ENCODE results near the gene DRD3. TPM values are rescaled to one million over a fixed set of nuclear protein-coding genes. Genes with fewer than 3 reads are reported as not detected.

Gene DRD3
- total and polyA plus RNA-seq, 4 donors = not detected

DNA sequence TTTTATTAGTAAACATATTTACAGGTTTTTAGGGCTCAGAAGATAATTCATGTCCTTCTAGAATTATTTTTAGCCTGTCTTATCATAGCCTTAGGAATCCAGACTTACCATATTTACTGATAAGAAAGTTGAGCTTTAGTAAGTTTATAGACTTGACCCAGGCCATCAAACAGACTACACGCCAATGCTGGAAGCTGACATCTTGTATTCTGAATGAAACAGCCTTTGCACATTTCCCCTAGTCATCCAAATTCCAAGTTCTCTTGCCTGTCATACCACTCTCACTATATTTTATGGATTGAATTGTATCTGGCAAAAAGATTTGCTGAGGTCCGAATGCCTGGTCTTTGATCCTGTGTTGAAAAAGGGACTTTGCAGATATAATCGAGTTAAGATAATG is 58.6 kb downstream of the DRD3 start:
- Histone ChIP-seq H3K4me1 (ENCODE audit: control insufficient read depth in 1 of 2, insufficient read depth in 2 of 2, low read length in 2 of 2) (no peaks in the 10 kb centered on the region), H3K9me3 (ENCODE audit: control insufficient read depth, low read length) (no peaks in the 10 kb centered on the region), H3K27me3 (ENCODE audit: control insufficient read depth in 1 of 2, insufficient read depth in 2 of 2, low read length in 1 of 2) (no peaks in the 10 kb centered on the region), H3K4me3 (ENCODE audit: low read length in 2 of 2) (no peak overlapping the region), H3K27ac (ENCODE audit: low read depth in 1 of 2, low read length in 2 of 2) (no peak overlapping the region), H3K36me3 (ENCODE audit: control insufficient read depth in 1 of 2, insufficient read depth in 2 of 2, low read length in 1 of 2) (no peaks in the 10 kb centered on the region)
- intact Hi-C loops (cut with DNase I) = no loop called here
- 28 to 43% methylated on average over 3 of the region's 3 CpGs for WGBS, 2 donors
- DNase-seq (no peak), ATAC-seq (ENCODE audit: low FRiP score) (no peak)

DNA sequence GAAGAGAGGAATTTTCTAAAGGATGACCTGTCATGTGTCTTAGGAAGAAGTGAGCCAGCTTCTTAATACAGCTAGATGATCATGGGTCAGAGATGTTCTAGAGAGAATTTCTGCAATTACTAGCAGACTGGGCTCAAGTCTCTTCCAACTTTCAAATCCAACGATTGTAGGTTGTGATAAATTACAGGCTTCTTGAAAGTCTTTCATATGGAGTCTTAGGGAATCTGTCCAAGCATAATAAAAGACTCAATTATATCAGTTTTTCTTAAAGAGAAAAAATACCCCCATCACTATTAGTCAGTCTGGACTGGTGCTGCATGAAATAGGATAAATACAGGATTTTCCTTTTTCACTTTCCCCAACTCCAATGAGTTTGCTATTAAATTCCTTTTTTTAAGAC is 59.1 kb downstream of the DRD3 start:
- H3K4me3 ChIP-seq (ENCODE audit: low read length in 2 of 2) = no peak overlapping the region
- H3K9me3 ChIP-seq (ENCODE audit: control insufficient read depth, low read length) = no peaks in the 10 kb centered on the region
- no peak for DNase-seq
- no peaks in the 10 kb centered on the region for H3K36me3 ChIP-seq (ENCODE audit: control insufficient read depth in 1 of 2, insufficient read depth in 2 of 2, low read length in 1 of 2)
- H3K4me1 ChIP-seq (ENCODE audit: control insufficient read depth in 1 of 2, insufficient read depth in 2 of 2, low read length in 2 of 2) = no peaks in the 10 kb centered on the region
- H3K27ac ChIP-seq (ENCODE audit: low read depth in 1 of 2, low read length in 2 of 2) = no peak overlapping the region
- intact Hi-C loops (cut with DNase I) = no loop called here
- H3K27me3 ChIP-seq (ENCODE audit: control insufficient read depth in 1 of 2, insufficient read depth in 2 of 2, low read length in 1 of 2) = no peaks in the 10 kb centered on the region
- WGBS, 2 donors = 4 to 6% methylated on average over 1 of the region's 1 CpG
- no peak for ATAC-seq (ENCODE audit: low FRiP score)

DNA sequence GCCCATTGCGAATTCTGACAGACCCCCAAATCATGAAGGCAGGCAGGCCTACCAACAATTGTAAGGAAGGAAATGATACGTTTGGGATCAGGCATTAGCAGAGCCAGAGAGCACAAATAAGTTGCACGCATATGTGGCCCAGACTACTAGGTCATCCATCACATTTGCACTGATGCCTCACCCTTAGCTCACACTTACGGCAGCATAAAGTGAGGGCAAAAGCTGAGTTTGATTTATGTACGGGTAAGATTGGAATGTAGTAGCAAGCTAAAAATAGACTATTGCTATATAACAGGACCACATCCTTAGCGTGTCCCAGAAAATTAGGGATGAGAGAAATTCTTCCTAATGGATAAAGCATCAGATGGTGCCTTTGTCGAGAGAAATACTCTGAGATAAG is 63.7 kb downstream of the DRD3 start:
- ATAC-seq (ENCODE audit: low FRiP score) = no peak
- 63 to 66% methylated on average over 7 of the region's 7 CpGs for WGBS, 2 donors

DNA sequence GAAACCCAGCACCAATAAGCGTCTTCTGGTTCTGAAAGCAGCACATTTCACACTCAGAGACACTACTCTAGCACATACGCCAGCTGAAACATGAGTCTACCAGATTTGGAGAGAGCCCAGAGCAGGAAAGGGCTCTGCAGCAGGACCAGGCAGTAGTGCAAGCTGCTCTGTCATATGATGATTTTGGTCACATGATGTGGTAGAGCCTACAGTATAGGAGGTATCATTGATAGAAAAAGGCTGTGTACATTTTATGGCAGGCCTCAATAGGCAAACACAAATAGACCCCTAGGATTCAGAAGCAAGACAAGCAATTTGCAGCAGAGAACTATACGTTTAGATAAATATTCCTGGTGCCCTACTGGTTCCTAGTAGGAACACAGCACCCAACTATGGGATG is 64.1 kb downstream of the DRD3 start:
- no peak overlapping the region for H3K27ac ChIP-seq (ENCODE audit: low read depth in 1 of 2, low read length in 2 of 2)
- H3K9me3 ChIP-seq (ENCODE audit: control insufficient read depth, low read length) = no peaks in the 10 kb centered on the region
- no peak for ATAC-seq (ENCODE audit: low FRiP score)
- 81% methylated on average over 3 of the region's 3 CpGs for WGBS, 2 donors
- intact Hi-C loops (cut with DNase I) = no loop called here
- no peaks in the 10 kb centered on the region for H3K4me1 ChIP-seq (ENCODE audit: control insufficient read depth in 1 of 2, insufficient read depth in 2 of 2, low read length in 2 of 2)
- no peaks in the 10 kb centered on the region for H3K27me3 ChIP-seq (ENCODE audit: control insufficient read depth in 1 of 2, insufficient read depth in 2 of 2, low read length in 1 of 2)
- H3K4me3 ChIP-seq (ENCODE audit: low read length in 2 of 2) = no peak overlapping the region
- H3K36me3 ChIP-seq (ENCODE audit: control insufficient read depth in 1 of 2, insufficient read depth in 2 of 2, low read length in 1 of 2) = no peaks in the 10 kb centered on the region
- DNase-seq = no peak

More for the DNA sequence above, 63.7 kb downstream of the DRD3 start:
- intact Hi-C loops (cut with DNase I) = no loop called here
- Histone ChIP-seq H3K9me3 (ENCODE audit: control insufficient read depth, low read length) (no peaks in the 10 kb centered on the region), H3K36me3 (ENCODE audit: control insufficient read depth in 1 of 2, insufficient read depth in 2 of 2, low read length in 1 of 2) (no peaks in the 10 kb centered on the region), H3K27me3 (ENCODE audit: control insufficient read depth in 1 of 2, insufficient read depth in 2 of 2, low read length in 1 of 2) (no peaks in the 10 kb centered on the region), H3K27ac (ENCODE audit: low read depth in 1 of 2, low read length in 2 of 2) (no peak overlapping the region), H3K4me3 (ENCODE audit: low read length in 2 of 2) (no peak overlapping the region), H3K4me1 (ENCODE audit: control insufficient read depth in 1 of 2, insufficient read depth in 2 of 2, low read length in 2 of 2) (no peaks in the 10 kb centered on the region)
- DNase-seq = no peak

DNA sequence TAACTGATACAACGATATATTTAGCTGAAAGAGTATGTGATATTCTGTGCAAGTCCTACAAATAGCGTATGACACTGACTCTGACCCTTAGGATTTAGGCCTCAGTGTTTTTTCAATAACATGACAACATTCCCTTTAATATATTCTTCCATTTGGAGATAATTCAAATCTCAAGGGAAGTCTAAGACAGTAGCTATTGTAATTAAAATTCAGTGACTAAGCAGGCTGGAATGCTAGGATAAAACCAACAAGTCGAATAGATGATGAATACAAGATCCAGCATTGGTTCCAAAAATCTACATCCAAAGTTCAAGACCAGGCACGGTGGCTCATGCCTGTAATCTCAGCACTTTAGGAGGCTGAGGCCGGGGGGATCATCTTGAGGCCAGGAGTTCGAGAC is 66.2 kb downstream of the DRD3 start:
- no peaks in the 10 kb centered on the region for H3K27me3 ChIP-seq (ENCODE audit: control insufficient read depth in 1 of 2, insufficient read depth in 2 of 2, low read length in 1 of 2)
- no peaks in the 10 kb centered on the region for H3K4me1 ChIP-seq (ENCODE audit: control insufficient read depth in 1 of 2, insufficient read depth in 2 of 2, low read length in 2 of 2)
- H3K27ac ChIP-seq (ENCODE audit: low read depth in 1 of 2, low read length in 2 of 2) = no peak overlapping the region
- no peak for DNase-seq
- ATAC-seq (ENCODE audit: low FRiP score) = no peak
- no peak overlapping the region for H3K4me3 ChIP-seq (ENCODE audit: low read length in 2 of 2)
- intact Hi-C loops (cut with DNase I) = no loop called here
- 84 to 85% methylated on average over 6 of the region's 6 CpGs for WGBS, 2 donors
- no peaks in the 10 kb centered on the region for H3K9me3 ChIP-seq (ENCODE audit: control insufficient read depth, low read length)
- H3K36me3 ChIP-seq (ENCODE audit: control insufficient read depth in 1 of 2, insufficient read depth in 2 of 2, low read length in 1 of 2) = no peaks in the 10 kb centered on the region

DNA sequence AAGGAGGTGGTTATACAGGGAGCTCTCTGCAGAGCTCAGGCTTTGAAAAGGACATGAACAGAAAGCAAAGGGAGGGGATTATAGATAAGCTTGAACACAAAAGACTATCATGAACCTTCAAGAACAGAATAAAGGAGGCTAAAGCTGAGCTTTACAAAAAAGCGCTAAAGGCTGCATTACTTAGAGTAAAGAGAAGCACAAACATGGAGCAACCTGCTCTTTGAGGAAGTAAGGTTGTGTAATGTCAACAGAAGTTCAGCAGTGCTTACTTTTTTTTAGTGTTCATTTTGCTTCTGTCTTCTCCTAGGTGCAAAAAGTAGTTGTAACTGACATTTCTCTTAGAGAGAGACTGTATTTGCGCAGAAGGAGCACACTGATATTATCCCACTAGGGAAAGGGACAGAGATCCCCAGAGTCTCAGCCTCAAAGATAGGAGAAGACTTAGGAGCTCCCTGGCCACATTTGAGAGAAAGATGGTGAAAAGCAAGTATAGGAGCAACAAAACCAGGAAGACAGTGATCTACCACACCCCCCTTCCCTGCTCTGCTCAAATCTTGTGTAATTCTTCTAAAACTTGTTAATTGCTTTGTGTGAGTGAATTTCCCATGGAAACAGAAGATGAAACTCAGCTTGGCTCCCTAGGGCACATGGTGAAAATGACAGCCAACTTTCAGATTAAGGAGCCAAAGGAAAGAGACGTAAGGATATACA is 67.6 kb downstream of the DRD3 start:
- ATAC-seq (ENCODE audit: low FRiP score) = no peak
- H3K27me3 ChIP-seq (ENCODE audit: control insufficient read depth in 1 of 2, insufficient read depth in 2 of 2, low read length in 1 of 2) = no peaks in the 10 kb centered on the region
- intact Hi-C loops (cut with DNase I) = no loop called here

DNA sequence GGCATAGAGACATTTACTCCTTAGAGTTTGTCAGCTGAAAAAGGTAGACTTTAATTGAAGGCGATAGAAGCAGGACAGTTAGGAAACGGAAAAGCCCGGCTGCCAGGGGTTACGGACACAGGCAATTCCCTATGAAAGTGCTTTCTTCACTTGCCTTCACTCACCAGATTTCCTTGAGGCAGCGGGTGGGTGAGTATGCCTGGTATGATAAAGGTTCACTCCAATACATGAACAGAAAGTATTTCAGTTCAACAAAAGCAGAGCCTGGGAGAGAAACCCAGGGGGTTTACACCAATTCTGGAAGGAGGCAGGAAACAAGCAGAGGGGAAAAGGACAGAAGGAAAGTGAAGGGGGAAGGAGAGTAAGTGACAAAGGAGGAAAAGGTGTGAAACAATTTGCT is 68.4 kb downstream of the DRD3 start:
- ATAC-seq (ENCODE audit: low FRiP score) (no peak), DNase-seq (no peak)
- H3K27me3 ChIP-seq (ENCODE audit: control insufficient read depth in 1 of 2, insufficient read depth in 2 of 2, low read length in 1 of 2) = no peaks in the 10 kb centered on the region
- no peak overlapping the region for H3K27ac ChIP-seq (ENCODE audit: low read depth in 1 of 2, low read length in 2 of 2)
- no peaks in the 10 kb centered on the region for H3K9me3 ChIP-seq (ENCODE audit: control insufficient read depth, low read length)
- no peak overlapping the region for H3K4me3 ChIP-seq (ENCODE audit: low read length in 2 of 2)
- no peaks in the 10 kb centered on the region for H3K36me3 ChIP-seq (ENCODE audit: control insufficient read depth in 1 of 2, insufficient read depth in 2 of 2, low read length in 1 of 2)
- 57 to 58% methylated on average over 5 of the region's 5 CpGs for WGBS, 2 donors
- H3K4me1 ChIP-seq (ENCODE audit: control insufficient read depth in 1 of 2, insufficient read depth in 2 of 2, low read length in 2 of 2) = no peaks in the 10 kb centered on the region
- intact Hi-C loops (cut with DNase I) = no loop called here

More for the DNA sequence above, 67.6 kb downstream of the DRD3 start:
- no peaks in the 10 kb centered on the region for H3K4me1 ChIP-seq (ENCODE audit: control insufficient read depth in 1 of 2, insufficient read depth in 2 of 2, low read length in 2 of 2)
- no peak for DNase-seq
- H3K27ac ChIP-seq (ENCODE audit: low read depth in 1 of 2, low read length in 2 of 2) = no peak overlapping the region
- 81 to 84% methylated on average over 3 of the region's 3 CpGs for WGBS, 2 donors
- H3K9me3 ChIP-seq (ENCODE audit: control insufficient read depth, low read length) = no peaks in the 10 kb centered on the region
- no peaks in the 10 kb centered on the region for H3K36me3 ChIP-seq (ENCODE audit: control insufficient read depth in 1 of 2, insufficient read depth in 2 of 2, low read length in 1 of 2)
- no peak overlapping the region for H3K4me3 ChIP-seq (ENCODE audit: low read length in 2 of 2)

DNA sequence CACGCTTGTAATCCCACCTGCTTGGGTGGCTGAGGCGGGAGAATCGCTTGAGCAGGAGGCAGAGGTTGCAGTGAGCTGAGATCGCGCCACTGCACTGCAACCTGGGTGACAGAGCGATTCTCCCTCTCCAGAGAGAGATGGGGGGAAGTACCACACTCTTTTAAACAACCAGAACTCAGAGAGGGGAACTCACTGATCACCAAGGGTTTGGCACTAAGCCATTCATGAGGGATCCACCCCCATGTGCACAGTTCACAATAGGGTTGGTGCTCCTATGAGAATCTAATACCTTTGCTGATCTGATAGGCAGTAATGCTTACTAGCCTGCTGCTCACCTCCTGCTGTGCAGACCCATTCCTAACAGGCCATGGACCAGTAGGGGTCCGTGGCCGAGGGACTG is 70.7 kb downstream of the DRD3 start:
- Histone ChIP-seq H3K9me3 (ENCODE audit: control insufficient read depth, low read length) (no peaks in the 10 kb centered on the region), H3K36me3 (ENCODE audit: control insufficient read depth in 1 of 2, insufficient read depth in 2 of 2, low read length in 1 of 2) (no peaks in the 10 kb centered on the region), H3K4me3 (ENCODE audit: low read length in 2 of 2) (no peak overlapping the region), H3K27ac (ENCODE audit: low read depth in 1 of 2, low read length in 2 of 2) (no peak overlapping the region), H3K4me1 (ENCODE audit: control insufficient read depth in 1 of 2, insufficient read depth in 2 of 2, low read length in 2 of 2) (no peaks in the 10 kb centered on the region), H3K27me3 (ENCODE audit: control insufficient read depth in 1 of 2, insufficient read depth in 2 of 2, low read length in 1 of 2) (no peaks in the 10 kb centered on the region)
- DNase-seq (no peak), ATAC-seq (ENCODE audit: low FRiP score) (no peak)
- 95 to 97% methylated on average over 8 of the region's 8 CpGs for WGBS, 2 donors
- intact Hi-C loops (cut with DNase I) = no loop called here

DNA sequence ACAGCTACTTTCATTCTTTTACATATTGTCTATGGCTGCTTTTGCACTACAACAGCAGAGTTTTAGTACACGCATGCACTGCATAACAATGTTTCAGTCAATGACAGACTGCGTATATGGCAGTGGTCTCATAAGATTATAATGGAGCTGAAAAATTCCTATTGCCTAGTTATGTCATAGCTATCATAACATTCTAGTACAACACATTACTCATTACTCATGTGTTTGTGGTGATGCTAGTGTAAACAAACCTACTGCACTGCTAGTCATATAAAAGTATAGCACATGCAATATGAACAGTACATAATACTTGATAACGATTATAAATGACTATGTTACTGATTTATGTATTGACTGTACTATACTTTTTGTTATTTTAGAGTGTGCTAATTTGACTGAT is 74.4 kb downstream of the DRD3 start:
- Histone ChIP-seq H3K4me3 (ENCODE audit: low read length in 2 of 2) (no peak overlapping the region), H3K9me3 (ENCODE audit: control insufficient read depth, low read length) (no peaks in the 10 kb centered on the region), H3K36me3 (ENCODE audit: control insufficient read depth in 1 of 2, insufficient read depth in 2 of 2, low read length in 1 of 2) (no peaks in the 10 kb centered on the region), H3K4me1 (ENCODE audit: control insufficient read depth in 1 of 2, insufficient read depth in 2 of 2, low read length in 2 of 2) (no peaks in the 10 kb centered on the region), H3K27me3 (ENCODE audit: control insufficient read depth in 1 of 2, insufficient read depth in 2 of 2, low read length in 1 of 2) (no peaks in the 10 kb centered on the region), H3K27ac (ENCODE audit: low read depth in 1 of 2, low read length in 2 of 2) (no peak overlapping the region)
- intact Hi-C loops (cut with DNase I) = no loop called here
- ATAC-seq (ENCODE audit: low FRiP score) = no peak
- no peak for DNase-seq
- WGBS, 2 donors = 83 to 84% methylated on average over 3 of the region's 3 CpGs
